HepG2 (cell line): ENCODE measurements around the gene PSD4. TPM values are rescaled to one million over a fixed set of nuclear protein-coding genes. Genes with fewer than 3 reads are reported as not detected.

Experiments
- BHLHE40 ChIP-seq: IDR thresholded peaks from 2 replicates; pipeline ENCODE4 v1.6.1; 2011; ENCODE audit warnings: low read length, improper control_type of control experiment
- DMAP1 ChIP-seq: IDR thresholded peaks from 2 replicates; pipeline ENCODE4 v1.6.1; 2016
- FOXC1 ChIP-seq: sonication (generic); formaldehyde crosslinking; IDR thresholded peaks from 2 replicates; pipeline ENCODE4 v1.8.0; 2022; ENCODE audit warnings: mild to moderate bottlenecking, missing genetic modification reagents, borderline replicate concordance
- GABPA ChIP-seq, 2 experiments: IDR thresholded peaks; 2 replicates each; pipeline ENCODE4 v1.6.1; 2011 to 2016; ENCODE audit warnings: low read depth in 2 of 2, low read length in 1 of 2, missing biosample characterization in 1 of 2, missing genetic modification characterization in 1 of 2
- KLF11 ChIP-seq: IDR thresholded peaks from 2 replicates; pipeline ENCODE4 v1.6.1; 2016; ENCODE audit warnings: missing compliant biosample characterization
- MIER3 ChIP-seq: IDR thresholded peaks from 2 replicates; pipeline ENCODE4 v1.6.1; 2016; ENCODE audit warnings: missing compliant biosample characterization, borderline replicate concordance
- MYC ChIP-seq: sonication (generic); formaldehyde crosslinking; IDR thresholded peaks from 2 replicates; pipeline ENCODE4 v1.9.0; 2021; ENCODE audit warnings: missing genetic modification reagents, borderline replicate concordance
- NCOA2 ChIP-seq: sonication (generic); formaldehyde crosslinking; IDR thresholded peaks from 2 replicates; pipeline ENCODE4 v1.8.0; 2022; ENCODE audit warnings: inconsistent platforms
- NCOR1 ChIP-seq: fragments of 200-600 bp; sonication (generic); IDR thresholded peaks from 2 replicates; pipeline ENCODE4 v1.7.0; 2017; ENCODE audit warnings: antibody characterized with exemption, low read length, borderline replicate concordance
- POGZ ChIP-seq: sonication (generic); formaldehyde crosslinking; IDR thresholded peaks from 2 replicates; pipeline ENCODE4 v1.4.0; 2020; ENCODE audit warnings: mild to moderate bottlenecking, missing genetic modification reagents
- PPARG ChIP-seq: conservative IDR thresholded peaks from 2 replicates; pipeline ENCODE4 v1.6.1; 2016; ENCODE audit warnings: missing biosample characterization, missing genetic modification reagents
- RAD51 ChIP-seq: fragments of 450-650 bp; IDR thresholded peaks from 2 replicates; pipeline ENCODE4 v1.6.1; 2016; ENCODE audit warnings: borderline replicate concordance
- SRSF1 ChIP-seq: fragments of 200-400 bp; formaldehyde crosslinking; optimal IDR thresholded peaks from 2 replicates; pipeline ENCODE3; 2017; ENCODE audit warnings: mild to moderate bottlenecking, low read depth, low read length, moderate library complexity
- TAF15 ChIP-seq: fragments of 200-400 bp; formaldehyde crosslinking; IDR thresholded peaks from one replicate; pipeline ENCODE4 v1.6.1; 2018; ENCODE audit warnings: mild to moderate bottlenecking, low read depth, low read length; ENCODE audit not compliant: poor library complexity, severe bottlenecking
- TCF7 ChIP-seq: sonication (generic); IDR thresholded peaks from 2 replicates; pipeline ENCODE4 v1.6.1; 2016; ENCODE audit warnings: antibody characterized with exemption, low read depth
- U2AF2 ChIP-seq: fragments of 200-400 bp; formaldehyde crosslinking; IDR thresholded peaks from 2 replicates; pipeline ENCODE4 v1.6.1; 2017; ENCODE audit warnings: low read depth, mild to moderate bottlenecking, low read length
- XBP1 ChIP-seq: sonication (generic); formaldehyde crosslinking; IDR thresholded peaks from 2 replicates; pipeline ENCODE4 v1.5.0; 2020; ENCODE audit warnings: missing genetic modification reagents
- ZFP1 ChIP-seq: IDR thresholded peaks from 2 replicates; pipeline ENCODE4 v1.6.1; 2016
- ZNF451 ChIP-seq: sonication (generic); formaldehyde crosslinking; IDR thresholded peaks from 2 replicates; pipeline ENCODE4 v1.5.0; 2020; ENCODE audit warnings: mild to moderate bottlenecking, missing genetic modification reagents
- ZNF510 ChIP-seq: sonication (generic); formaldehyde crosslinking; IDR thresholded peaks from 2 replicates; pipeline ENCODE4 v1.4.0; 2020; ENCODE audit warnings: low read depth, mild to moderate bottlenecking, missing genetic modification reagents
- ZNF547 ChIP-seq: sonication (generic); formaldehyde crosslinking; IDR thresholded peaks from 2 replicates; pipeline ENCODE4 v1.5.1; 2020; ENCODE audit warnings: mild to moderate bottlenecking, missing genetic modification reagents
- ZNF772 ChIP-seq: sonication (generic); formaldehyde crosslinking; IDR thresholded peaks from 2 replicates; pipeline ENCODE4 v1.5.0; 2020; ENCODE audit warnings: mild to moderate bottlenecking, missing genetic modification reagents
- ZNF776 ChIP-seq: sonication (generic); formaldehyde crosslinking; IDR thresholded peaks from 2 replicates; pipeline ENCODE4 v1.4.0; 2020; ENCODE audit warnings: mild to moderate bottlenecking, missing genetic modification reagents
- polyA plus RNA-seq, 8 experiments: library from polyadenylated mRNA; depleted of rRNA in 3 of 8; stranded (reverse) in 7 of 8; unstranded in 1 of 8; fragments of >200 nt; fragmentation: Illumina TruSeq in 4 of 8; extraction: Trizol in 4 of 8; gene quantifications; 2 replicates each; pipeline versions ENCODE4 v1.2.1 to v1.2.3, GENCODE V29; 2011 to 2016; ENCODE audit warnings: low read depth in 4 of 8, missing spikeins in 1 of 8, mixed read lengths in 1 of 8; ENCODE audit not compliant: insufficient read depth in 1 of 8
- total RNA-seq, 5 experiments: library from RNA; depleted of rRNA; stranded (reverse); fragments of >200 nt; fragmentation: Illumina TruSeq; extraction: Trizol; gene quantifications; 2 replicates each; pipeline ENCODE4 v1.2.3, GENCODE V29; 2016; ENCODE audit warnings: low read depth in 1 of 5
- TF ChIP-seq, protein P1 (sequence below): sonication (generic); formaldehyde crosslinking; IDR thresholded peaks from 2 replicates; pipeline ENCODE4 v1.4.0; 2020; ENCODE audit warnings: mild to moderate bottlenecking, missing genetic modification reagents
- TF ChIP-seq, protein P2 (sequence below): sonication (generic); formaldehyde crosslinking; IDR thresholded peaks from 2 replicates; pipeline ENCODE4 v1.4.0; 2020; ENCODE audit warnings: missing genetic modification reagents
- TF ChIP-seq, protein P3 (sequence below), 2 experiments: fragments of 450-650 bp in 1 of 2; sonication (generic) in 1 of 2; formaldehyde crosslinking; IDR thresholded peaks; 2 replicates each; pipeline versions ENCODE4 v1.5.0 to v1.8.0; 2020 to 2022; ENCODE audit warnings: mild to moderate bottlenecking in 1 of 2, missing genetic modification reagents in 1 of 2
- TF ChIP-seq, protein P4 (sequence below): IDR thresholded peaks from 2 replicates; pipeline ENCODE4 v1.6.1; 2016; ENCODE audit warnings: low read depth

Gene PSD4
- total and polyA plus RNA-seq, 2 of the 13 experiments (the other 11 are each of a cell fraction or from before 2014, with no cell fraction given), result 5.8 to 9.4 TPM

DNA sequence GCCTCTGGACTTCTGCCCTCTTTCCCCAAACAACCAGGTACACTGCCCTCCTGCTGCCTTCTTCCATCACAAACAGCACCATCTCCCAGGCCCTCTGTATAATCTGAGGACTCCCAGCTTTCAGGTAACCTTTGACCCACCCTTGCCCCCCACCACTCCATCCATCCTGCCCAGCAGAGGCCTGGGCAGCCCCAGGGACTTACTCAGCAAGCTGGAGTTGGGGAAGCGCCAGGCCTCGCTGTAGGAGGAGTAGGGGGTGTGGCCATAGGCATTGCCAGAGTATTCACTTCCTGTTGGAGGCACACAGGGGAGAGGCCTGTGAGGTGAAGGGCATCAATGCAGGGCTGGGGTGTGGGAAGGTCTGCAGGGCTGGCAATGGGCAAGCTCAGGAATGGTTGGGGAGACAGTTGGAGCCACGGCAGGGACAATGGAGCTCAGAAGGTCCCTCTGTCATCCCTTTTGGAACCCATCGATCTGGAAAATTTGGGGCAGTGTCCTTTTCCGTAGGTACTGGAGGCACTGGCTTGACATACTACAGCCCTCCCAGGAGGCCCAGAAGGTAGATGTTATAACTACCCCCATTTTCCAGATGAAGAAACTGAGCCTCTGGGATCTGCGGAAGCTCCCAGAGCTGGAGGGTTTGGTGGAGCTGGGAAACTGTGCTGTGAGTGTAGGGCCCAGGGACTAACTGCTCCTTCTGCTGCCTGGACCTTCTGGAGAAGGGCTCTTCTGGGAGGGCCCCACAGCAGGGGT, 46.3 kb downstream of the PSD4 start (continued):
- TF ChIP-seq U2AF2 (no peak), ZFP1 (CRISPR knock-in tag) (no peak), RAD51 (no peak), POGZ (CRISPR knock-in tag) (peak; percentile 67; the same call in 1 of the 2 replicates), BHLHE40 (no peak), ZNF451 (CRISPR knock-in tag) (peak; percentile 77; the same call in 1 of the 2 replicates), MYC (peak; percentile 59; the same call in 1 of the 2 replicates), NCOR1 (peak; percentile 20; the same call in 1 of the 2 replicates), TAF15 (no peak), SRSF1 (no peak), ZNF547 (CRISPR knock-in tag) (no peak), KLF11 (CRISPR knock-in tag) (no peak; the same call in 1 of the 2 replicates), DMAP1 (peak; percentile 51; the same call in 1 of the 2 replicates), MIER3 (CRISPR knock-in tag) (peak; percentile 67; the same call in 1 of the 2 replicates), ZNF772 (CRISPR knock-in tag) (peak; percentile 94), XBP1 (CRISPR knock-in tag) (no peak), ZNF776 (CRISPR knock-in tag) (no peak), GABPA (IDR thresholded peaks at IDR 0.05; ENCODE audit: low read depth, low read length) (peak; percentile 41; the same call in 1 of the 2 replicates), GABPA (CRISPR knock-in tag; IDR thresholded peaks at IDR 0.05; ENCODE audit: low read depth) (peak; percentile 85), FOXC1 (peak; percentile 80), NCOA2 (CRISPR knock-in tag) (peak; percentile 61; the same call in 1 of the 2 replicates), TCF7 (no peak), ZNF510 (CRISPR knock-in tag) (no peak), PPARG (CRISPR knock-in tag) (peak; percentile 66; the same call in 1 of the 2 replicates)
- TF ChIP-seq, protein P1, sequence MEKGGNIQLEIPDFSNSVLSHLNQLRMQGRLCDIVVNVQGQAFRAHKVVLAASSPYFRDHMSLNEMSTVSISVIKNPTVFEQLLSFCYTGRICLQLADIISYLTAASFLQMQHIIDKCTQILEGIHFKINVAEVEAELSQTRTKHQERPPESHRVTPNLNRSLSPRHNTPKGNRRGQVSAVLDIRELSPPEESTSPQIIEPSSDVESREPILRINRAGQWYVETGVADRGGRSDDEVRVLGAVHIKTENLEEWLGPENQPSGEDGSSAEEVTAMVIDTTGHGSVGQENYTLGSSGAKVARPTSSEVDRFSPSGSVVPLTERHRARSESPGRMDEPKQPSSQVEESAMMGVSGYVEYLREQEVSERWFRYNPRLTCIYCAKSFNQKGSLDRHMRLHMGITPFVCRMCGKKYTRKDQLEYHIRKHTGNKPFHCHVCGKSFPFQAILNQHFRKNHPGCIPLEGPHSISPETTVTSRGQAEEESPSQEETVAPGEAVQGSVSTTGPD (CRISPR knock-in tag), result peak; percentile 74; the same call in 1 of the 2 replicates
- TF ChIP-seq, protein P2, sequence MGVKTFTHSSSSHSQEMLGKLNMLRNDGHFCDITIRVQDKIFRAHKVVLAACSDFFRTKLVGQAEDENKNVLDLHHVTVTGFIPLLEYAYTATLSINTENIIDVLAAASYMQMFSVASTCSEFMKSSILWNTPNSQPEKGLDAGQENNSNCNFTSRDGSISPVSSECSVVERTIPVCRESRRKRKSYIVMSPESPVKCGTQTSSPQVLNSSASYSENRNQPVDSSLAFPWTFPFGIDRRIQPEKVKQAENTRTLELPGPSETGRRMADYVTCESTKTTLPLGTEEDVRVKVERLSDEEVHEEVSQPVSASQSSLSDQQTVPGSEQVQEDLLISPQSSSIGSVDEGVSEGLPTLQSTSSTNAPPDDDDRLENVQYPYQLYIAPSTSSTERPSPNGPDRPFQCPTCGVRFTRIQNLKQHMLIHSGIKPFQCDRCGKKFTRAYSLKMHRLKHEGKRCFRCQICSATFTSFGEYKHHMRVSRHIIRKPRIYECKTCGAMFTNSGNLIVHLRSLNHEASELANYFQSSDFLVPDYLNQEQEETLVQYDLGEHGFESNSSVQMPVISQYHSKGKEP (CRISPR knock-in tag), result no peak
- TF ChIP-seq, protein P3, sequence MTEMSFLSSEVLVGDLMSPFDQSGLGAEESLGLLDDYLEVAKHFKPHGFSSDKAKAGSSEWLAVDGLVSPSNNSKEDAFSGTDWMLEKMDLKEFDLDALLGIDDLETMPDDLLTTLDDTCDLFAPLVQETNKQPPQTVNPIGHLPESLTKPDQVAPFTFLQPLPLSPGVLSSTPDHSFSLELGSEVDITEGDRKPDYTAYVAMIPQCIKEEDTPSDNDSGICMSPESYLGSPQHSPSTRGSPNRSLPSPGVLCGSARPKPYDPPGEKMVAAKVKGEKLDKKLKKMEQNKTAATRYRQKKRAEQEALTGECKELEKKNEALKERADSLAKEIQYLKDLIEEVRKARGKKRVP (CRISPR knock-in tag; IDR thresholded peaks at IDR 0.05), result no peak
- TF ChIP-seq, protein P4, sequence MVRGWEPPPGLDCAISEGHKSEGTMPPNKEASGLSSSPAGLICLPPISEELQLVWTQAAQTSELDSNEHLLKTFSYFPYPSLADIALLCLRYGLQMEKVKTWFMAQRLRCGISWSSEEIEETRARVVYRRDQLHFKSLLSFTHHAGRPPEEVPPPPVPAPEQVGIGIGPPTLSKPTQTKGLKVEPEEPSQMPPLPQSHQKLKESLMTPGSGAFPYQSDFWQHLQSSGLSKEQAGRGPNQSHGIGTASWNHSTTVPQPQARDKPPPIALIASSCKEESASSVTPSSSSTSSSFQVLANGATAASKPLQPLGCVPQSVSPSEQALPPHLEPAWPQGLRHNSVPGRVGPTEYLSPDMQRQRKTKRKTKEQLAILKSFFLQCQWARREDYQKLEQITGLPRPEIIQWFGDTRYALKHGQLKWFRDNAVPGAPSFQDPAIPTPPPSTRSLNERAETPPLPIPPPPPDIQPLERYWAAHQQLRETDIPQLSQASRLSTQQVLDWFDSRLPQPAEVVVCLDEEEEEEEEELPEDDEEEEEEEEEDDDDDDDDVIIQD (CRISPR knock-in tag), result peak; percentile 64; the same call in 1 of the 2 replicates
